ENCODE results near the gene LRRC15.

Gene LRRC15

DNA sequence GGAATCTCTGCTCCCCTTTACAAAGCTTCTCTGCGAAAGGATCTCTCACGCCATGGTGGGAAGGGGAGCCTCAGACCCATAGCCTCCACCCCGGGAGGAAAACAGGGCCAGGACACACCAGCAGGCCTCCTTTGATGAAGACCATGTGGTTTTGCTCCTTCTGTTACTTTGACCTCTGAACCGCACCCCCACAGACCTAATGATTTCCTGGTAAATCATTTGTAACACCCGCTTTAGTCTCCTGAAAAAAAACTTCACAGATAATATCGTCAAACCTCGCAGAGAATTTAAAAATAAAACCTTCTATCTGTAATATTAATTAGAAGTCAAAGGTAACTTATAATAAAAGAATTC lies 36.7 kb downstream of the LRRC15 start:
- no peak for DNase-seq

DNA sequence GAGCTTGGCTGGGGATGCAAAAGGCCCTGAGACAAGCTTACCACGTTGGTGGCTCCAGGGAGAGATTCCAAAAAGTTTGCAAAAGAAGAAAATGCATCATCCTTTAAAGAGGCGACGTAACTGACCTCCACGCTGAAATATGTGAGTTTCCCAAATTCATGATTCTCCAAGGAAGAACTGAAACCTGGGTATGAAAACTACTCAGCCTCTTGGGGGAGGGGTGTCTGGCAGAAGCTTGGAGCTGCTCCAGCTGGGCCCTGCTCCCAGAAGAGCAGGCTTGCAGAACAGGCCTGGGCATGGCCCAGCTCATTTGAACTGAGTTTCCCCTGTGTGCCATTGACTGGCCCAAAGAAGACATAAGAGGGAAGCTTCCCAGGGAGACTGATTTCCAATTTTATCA lies 39.0 kb downstream of the LRRC15 start:
- DNase-seq = no peak

DNA sequence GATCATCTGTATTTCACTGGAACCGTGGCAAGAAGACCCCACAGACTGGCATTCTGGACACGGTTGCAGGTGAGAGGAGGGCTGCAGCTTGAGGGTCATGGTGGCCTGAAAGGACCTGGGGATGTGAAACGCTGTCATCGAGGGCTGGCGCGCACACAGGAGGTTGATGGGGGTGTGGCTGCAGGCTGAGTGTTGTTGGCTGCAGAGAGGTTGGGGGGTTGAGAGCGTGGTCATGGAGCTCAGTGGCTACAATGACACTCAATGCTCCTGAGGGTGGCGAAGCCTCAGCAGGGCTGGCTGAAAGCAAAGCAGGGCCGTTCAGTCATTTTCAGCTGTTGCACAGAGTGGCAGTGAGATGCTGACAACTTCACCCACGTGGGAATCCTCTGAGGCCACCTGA lies 39.4 kb downstream of the LRRC15 start:
- DNase-seq = no peak

DNA sequence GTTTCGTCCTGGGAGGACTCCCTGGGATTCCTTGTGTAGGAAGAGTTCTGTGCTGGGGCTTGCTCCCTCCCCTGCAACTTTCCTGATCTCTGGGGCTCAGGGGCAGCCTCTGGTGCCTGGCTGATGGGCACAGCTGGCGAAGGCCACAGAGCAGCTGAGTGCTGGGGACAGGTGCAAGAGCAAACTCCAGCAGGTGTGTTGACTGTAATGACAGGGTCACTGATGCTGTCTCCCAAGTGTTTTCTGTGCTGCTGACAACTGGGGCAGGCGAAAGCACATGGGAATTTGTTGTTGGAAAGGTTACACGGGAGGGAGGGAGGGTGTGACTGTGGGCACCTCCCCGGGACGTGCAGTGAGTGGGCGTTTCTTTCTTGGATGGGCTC lies 40.0 kb downstream of the LRRC15 start:
- no peak for DNase-seq

DNA sequence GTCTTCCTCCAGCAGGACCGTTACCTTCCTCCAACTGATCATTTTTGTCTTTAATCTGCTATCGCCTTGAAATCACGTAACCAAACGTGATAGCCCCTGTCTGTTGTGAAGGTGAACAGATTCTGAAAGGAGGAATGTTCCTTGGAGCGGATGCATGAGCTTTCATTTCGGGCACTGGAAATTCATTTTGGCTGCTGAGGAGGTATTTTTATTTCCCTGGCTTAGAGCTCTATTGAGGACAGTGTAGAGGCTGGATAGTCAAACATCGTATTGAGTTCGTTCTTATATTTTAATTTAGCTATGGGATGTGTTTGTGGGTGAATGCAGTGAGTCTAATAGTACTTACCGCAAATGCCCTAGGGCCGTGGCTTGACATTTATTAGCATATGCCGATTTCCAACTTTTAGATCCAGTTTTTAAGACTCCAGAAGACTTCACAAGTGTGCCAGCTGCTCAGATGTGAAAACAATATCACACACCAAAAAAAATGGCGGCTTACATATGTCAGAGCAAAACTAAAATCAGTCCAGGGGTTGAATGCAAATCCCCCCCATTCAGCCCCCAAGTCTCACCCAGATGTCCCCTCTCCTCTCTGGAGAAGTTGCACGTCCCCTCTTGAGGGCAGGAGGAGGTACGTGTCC lies 40.5 kb downstream of the LRRC15 start:
- DNase-seq = no peak

DNA sequence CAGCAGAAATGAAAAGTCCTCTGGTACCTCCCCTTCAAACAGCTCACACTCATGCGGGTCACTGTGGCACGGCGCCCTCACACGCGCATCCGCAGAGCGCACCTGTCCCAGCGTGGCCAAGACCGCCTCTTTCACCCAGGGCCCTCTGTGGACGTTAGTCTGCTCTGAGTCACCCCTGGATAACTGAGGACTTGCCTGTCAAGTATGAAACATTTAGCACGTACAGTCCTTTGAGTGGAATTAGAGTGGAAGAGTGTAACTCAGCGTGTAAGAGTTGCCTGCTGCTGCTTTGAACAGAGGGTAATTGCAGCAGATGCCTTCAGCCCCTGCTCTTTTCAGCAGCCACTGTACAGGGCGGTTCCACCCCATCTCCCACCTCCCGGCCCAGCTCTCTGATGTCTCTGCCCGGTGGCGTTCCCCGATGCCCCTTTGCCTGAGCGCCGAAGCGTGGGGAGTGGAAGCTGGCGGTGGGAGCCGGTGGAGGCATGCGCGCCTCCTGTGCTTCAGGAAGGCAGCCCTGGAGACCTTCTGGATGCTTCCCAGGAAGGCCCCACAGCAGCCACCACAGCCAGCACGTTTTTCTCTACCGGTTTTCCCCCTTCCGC lies 41.4 kb downstream of the LRRC15 start:
- no peak for DNase-seq

DNA sequence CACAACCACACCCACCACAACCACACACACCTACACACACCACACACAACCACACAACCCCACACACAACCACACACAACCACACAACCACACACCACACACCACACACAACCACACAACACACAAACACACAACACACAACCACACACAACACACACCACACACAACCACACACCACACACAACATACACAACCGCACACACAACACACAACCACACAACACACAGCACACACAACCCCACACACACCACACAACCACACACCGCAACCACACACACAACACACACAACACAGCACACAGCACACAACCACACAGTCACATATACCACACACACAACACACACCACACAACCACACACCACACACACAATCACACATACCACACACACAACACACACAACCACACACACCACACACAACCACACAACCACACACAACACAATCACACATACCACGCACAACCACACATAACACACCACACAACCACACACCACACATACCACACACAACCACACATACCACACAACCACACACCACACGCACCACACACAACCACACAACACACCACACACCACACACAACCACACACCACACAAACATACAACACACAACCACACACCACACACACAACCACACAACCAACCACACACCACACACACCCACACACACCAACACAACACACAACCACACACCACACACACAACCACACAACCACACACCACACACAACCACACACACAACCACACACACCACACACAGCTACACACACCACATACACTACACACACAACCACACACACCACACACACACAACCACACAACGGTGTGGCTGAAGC lies 42.1 kb downstream of the LRRC15 start:
- DNase-seq = no peak

DNA sequence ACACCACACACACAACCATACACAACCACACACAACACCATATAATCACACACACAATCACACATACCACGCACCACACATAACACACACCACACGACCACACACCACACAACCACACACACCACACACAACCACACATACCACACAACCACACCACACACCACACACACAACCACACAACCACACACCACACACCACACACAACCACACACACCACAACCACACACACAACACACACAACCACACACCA lies 42.6 kb downstream of the LRRC15 start:
- no peak for DNase-seq

DNA sequence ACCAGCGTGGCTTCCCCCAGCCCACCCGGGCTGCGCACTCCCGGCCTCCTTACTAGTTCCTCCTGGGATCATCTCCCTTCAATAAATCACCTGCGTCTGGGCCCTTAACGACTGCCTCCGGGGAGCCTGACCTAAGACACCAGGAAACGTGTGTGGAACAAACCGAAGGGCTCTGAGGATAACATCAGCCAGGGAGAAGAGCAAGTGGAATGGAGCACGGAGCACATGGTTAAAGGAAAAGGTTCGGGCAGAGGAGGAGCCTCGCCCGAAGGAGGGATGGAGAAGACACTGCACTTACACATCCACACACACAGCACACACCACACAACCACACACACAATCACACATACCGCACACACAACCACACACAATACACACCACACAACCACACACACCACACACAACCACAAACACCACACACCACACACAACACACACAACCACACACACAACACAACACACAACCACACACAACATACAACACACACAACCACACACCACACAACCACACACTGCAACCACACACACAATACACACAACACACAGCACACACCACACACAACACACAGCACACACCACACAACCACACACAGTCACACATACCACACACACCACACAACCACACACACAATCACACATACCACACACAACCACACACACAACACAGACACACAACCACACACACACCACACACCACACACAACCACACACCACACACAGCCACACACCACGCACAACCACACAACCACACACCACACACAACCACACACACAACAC lies 43.2 kb downstream of the LRRC15 start:
- no peak for DNase-seq

DNA sequence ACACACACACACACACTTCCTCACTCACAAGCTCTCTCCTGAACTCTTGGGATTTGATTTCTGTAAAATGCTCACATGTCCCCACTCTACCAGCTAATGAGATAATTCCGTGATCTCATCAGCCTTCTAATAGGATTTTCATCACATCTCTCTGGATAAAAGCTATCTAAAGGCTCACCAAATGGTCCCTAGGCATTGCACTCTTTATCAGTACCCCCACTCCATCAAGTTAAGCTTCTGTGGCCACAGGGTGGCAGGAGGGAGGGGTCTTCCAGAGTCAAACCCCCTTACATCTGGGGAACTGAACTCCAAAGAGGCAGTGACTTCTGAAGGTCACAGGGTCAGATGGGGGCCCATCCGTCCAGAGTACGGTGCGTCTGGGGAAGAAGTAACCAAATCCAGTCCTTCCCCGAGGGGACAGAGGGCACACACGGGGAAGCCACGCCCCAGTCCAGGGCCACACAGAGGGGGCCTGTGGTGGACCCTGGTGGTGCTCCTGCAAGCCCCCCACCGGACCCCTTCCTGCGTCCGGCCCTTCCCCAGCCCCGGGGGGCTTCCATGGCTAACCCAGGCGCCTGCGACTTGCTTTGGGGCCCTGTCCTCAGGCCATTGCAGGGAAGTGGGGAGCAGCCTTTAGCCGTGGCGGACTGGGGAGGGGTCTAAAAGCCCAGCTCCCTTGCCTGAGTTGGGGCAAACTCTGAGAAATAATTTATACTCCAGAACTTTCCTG lies 44.0 kb downstream of the LRRC15 start:
- DNase-seq = no peak

DNA sequence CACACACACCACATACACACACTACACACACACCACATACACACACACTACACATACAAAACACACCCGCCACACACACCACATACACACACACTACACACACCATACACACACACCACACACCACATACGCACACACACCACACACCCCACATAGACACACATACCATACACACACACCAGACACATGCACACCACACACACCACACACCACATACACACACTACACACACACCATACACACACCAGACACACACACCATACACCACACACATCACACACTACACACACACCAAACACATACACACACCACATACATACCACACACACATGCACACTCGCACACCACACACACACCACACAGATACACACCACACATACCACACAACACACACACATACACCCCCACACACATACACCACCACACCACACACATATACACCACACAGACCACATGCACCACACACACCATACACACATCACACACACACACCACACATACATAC lies 44.7 kb downstream of the LRRC15 start:
- DNase-seq = no peak

DNA sequence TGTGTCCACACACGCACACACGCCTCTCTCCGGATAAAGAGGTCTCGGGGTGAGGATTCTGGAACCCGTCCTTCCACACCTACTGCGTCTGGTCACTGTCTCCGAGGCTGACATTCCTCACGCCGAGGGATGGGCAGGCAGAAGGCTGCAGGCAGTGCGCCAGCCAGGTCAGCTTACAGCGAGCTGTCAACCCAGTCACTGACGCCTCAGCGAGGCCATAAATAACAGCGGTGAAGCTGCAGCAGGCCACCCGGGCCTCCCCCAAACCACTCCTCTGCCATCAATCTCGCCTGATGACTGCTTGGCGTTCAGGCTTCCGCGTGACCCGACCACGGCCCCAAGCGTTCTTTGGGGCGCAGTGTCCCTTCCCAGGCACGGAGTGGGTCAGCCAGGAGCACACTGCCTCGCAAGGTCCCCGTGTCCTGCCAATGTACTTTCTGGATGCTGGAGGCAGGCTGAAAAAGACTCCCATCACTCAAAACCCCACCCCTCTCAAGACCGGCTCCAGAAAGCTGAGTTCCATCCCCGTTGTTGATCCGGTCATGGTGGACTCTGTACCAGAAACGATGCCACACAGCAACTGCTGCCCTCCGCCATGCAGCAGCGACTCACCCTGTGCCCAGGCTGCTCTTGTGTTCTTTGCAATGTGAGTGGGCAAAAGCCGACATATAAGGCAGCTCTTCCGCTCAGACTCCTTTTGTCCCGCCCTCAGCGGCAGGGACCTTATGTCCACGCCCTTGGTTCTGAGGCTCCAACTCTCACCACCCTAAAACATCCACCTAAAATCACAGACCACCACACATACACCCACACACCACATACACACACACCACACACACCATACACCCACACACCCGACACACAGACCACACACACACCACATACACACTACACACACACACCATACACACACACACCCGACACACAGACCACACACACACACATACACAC lies 45.5 kb downstream of the LRRC15 start:
- DNase-seq = no peak

DNA sequence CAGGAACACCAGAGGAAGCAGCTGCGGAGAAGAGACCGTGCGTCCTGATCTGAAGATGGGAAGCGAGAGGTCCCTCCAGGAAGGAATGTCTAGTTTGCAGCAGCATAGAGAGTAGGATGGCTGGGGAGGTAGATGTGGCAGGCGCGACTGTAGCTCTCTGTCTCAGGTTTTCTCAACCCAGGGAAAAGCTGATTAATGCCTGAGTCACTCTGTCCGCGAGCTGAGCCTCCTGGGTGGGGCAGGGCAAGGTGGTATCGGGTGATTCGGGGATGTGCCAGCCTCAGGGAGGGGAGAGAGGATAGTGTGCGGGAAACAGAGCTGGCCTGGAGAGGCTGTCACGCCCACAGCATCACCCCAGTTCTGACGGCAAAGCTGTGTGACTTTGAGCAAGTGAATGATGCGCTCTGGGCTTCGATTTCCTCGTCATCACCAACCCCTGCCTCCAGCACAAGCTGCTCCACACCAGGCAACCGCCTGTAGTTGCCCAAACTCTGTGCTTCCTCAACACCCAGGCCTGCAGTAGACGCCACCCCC lies 46.8 kb downstream of the LRRC15 start:
- peak; percentile 26 for DNase-seq

DNA sequence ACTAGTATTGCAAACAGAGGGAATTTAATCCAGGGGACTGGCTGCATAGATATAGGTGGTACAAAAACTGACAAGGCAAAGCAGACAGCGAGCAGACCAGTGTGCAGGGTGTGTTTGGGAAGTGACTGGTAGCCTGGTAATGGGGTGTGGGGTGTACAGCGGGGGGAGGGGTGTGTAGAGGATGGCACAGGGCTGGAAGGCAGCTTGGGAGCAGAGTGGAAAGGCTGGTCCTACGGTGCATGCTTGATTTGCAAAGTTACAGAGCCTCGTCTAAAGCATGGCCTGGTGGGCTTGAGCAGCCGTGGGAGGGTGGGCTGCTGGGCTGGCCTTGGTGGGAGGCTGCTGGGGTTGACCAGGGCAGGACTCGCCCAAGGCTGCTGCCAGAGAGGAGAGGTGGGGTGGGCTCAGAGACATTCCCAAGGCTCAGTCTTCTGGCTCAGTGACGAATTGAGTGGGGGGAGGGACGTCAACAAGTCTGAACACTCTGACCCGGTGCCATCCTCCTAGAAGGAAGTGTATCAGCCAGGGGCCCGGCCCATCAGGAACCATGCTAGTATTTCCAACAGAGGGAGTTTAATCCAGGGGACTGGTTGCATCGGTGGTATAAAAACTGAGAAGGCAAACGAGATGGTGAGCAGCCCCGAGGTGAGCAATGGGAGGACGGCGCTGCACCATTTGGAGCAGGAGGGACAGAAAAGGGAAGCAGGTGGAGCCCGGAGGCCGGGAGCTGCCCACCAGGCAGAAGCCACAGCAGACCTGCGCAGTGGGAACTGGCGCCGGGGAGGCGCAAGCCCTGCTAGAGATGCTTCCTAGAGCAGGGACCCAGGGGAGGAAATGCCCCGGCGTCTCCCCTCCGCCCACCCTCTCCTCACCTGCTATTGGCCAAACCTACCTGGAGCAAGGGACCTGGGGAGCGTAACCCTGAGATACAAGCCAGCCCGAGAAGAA lies 47.6 kb downstream of the LRRC15 start:
- DNase-seq = no peak

DNA sequence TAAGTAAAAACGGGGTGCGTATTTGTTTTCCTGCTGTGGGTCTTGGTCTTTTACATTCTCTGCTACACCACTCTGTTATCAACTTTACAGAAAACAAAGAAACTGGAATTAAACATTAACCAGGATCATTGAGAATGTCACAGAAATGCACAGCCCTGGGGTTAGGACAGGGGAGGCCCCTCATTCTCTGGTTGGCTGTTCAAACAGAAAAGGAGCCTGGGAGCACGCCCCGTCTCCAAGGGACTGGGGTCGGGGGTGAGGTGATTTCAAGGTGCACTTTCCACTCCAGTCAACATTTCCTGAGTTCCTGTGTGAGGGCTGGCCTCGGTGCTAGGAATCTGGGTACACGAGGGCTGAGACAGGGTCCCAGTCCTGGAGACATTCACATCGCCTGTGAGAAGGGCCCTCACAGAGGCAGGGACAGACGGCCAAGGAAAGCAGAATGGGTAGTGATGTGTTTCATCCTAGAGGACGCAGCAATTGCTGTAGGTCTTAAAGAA lies 48.7 kb downstream of the LRRC15 start:
- DNase-seq = no peak

DNA sequence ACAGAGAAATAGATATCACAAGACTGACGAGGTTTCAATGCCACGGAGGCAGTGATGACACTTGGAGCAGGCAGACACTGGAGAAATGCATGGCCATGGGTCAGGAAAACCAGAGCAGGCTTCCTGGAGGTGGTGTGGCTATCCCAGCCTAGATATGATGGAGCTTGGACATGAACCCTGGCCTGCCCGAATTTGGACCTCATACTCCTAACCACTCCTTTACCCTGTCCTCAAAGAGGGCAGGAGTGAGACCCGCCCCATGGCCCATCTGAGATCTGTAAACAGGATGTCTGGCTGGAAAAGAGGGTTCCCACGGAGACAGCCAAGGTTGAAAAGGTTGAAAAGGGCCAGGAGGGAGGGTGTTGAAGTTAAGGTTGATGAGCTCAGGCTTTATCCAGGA lies 49.4 kb downstream of the LRRC15 start:
- no peak for DNase-seq

DNA sequence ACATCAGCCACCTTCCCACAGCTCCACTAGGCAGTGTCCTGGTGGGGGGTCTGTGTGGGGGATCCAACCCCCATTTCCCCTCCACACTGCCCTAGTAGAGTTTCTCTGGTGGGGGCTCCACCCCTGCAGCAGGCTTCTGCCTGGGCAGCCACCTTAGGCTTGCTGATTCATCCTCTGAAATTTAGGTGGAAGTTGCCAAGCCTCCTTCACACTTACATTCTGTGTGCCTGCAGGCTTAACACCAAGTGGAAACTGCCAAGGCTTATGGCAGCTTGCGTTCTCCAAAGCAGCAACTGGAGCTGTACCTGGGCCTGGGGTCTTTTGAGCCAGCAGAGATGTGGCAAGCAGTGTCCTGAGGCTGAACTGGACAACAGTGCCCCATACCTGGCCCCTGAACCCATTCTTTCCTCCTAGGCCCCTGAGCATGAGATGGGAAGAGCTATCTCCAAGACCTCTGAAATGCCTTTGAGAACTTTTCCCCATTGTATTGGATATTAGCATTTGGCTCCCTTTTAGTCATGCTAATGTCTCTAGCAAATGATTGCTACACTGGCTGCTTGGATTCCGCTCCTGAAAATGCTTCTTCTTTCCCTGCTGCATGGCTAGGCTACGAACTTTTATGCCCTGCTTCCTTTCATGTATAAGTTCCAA lies 50.9 kb downstream of the LRRC15 start:
- DNase-seq = no peak

DNA sequence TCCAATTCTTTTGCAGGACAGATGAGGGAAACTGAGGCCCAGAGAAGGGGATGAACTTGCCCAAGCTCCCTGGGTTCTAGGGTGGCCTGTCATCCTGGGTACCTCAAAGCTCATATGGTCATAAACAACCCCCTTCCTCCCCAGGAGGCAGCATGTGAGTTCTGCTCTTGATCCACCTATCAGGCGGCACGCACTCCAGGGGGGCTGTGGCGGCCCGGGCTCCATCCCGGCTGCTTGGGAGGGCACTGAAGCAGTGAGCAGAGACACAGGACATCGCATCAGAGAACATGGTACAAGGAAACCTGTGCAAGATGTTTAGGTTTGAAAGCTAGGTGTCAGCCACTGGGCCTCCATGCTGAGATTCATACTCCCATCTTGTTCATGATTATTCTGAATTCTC lies 52.6 kb downstream of the LRRC15 start:
- DNase-seq = no peak

DNA sequence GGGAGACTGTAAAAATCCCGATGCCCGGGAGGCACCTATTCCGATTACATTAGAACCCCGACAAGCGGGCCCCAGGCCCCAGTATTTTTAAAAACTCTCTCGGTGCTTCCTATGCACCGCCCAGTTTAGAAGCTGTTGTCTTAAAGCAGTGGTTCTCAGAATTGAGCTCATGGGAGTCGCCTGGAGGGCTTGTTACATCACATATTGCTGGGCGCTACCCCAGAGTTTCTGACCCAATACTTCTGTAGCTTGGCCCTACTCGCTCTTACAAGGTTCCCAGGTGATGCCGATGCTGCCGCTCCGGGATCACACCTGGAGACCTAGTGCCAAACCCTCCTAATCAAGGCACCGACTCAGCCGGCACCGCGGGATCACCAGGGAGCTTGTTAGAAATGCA lies 53.6 kb downstream of the LRRC15 start:
- DNase-seq = no peak
